H1 (cell line): Measurements from ENCODE around the gene PTPMT1. TPM values are rescaled to one million over a fixed set of nuclear protein-coding genes. Genes with fewer than 3 reads are reported as not detected.

Source experiments
- CTCF ChIA-PET: fragments of 300-600 bp; sonication (Branson Sonifier 250); formaldehyde crosslinking; loops from one replicate; lab custom pipeline; 2021; ENCODE audit not compliant: partially characterized antibody; lab: Charles Lee
- POLR2A ChIA-PET: fragments of 300-600 bp; sonication (Branson Sonifier 250); formaldehyde crosslinking; loops from one replicate; lab custom pipeline; 2021; ENCODE audit warnings: inconsistent platforms; ENCODE audit not compliant: partially characterized antibody; lab: Charles Lee
- DNase-seq, 2 experiments: peaks; one replicate each; pipeline versions ENCODE4 v3.0.0 to v3.0.0-alpha.2; 2010 to 2022; ENCODE audit warnings: low spot score in 2 of 2, low read depth in 1 of 2, mixed read lengths in 1 of 2
- FAIRE-seq: peaks from 2 replicates; lab custom pipeline; 2011; peaks lifted over from hg19 to GRCh38; lab: Jason Lieb, UNC
- H2AFZ ChIP-seq: 2 replicates; pipeline ENCODE4 v1.8.1; 2012; ENCODE audit warnings: low read length, inconsistent platforms
- H2AK5ac ChIP-seq: 2 replicates; pipeline ENCODE4 v1.6.1; 2013; ENCODE audit warnings: low read depth, low read length
- H2BK120ac ChIP-seq: replicated peaks from 2 replicates; pipeline ENCODE3; 2013; ENCODE audit warnings: low read depth, low read length, inconsistent platforms
- H2BK12ac ChIP-seq: 2 replicates; pipeline ENCODE4 v1.6.1; 2013; ENCODE audit warnings: low read depth, low read length
- H2BK15ac ChIP-seq: 2 replicates; pipeline ENCODE4 v1.6.1; 2013; ENCODE audit warnings: low read length
- H2BK20ac ChIP-seq: 2 replicates; pipeline ENCODE4 v1.6.1; 2013; ENCODE audit warnings: low read length
- H2BK5ac ChIP-seq: 2 replicates; pipeline ENCODE4 v1.6.1; 2013; ENCODE audit warnings: low read depth, low read length
- H3K14ac ChIP-seq: 2 replicates; pipeline ENCODE4 v1.6.1; 2013; ENCODE audit warnings: inconsistent platforms; ENCODE audit not compliant: insufficient read length
- H3K18ac ChIP-seq: 2 replicates; pipeline ENCODE4 v1.6.1; 2013; ENCODE audit warnings: low read length; ENCODE audit errors: extremely low read depth
- H3K23ac ChIP-seq: 2 replicates; pipeline ENCODE4 v1.6.1; 2013; ENCODE audit warnings: inconsistent platforms; ENCODE audit not compliant: insufficient read length
- H3K23me2 ChIP-seq: 2 replicates; pipeline ENCODE4 v1.6.1; 2013; ENCODE audit warnings: low read depth, low read length
- H3K27ac ChIP-seq: 2 replicates; pipeline ENCODE4 v1.6.1; 2011; ENCODE audit warnings: low read depth, low read length, inconsistent platforms
- H3K27me3 ChIP-seq, 4 experiments: replicated peaks in 1 of 4; 1 replicate in 1 of 4; 2 replicates in 3 of 4; pipeline versions ENCODE4 v1.6.1 to v1.8.1; 2011 to 2013; ENCODE audit warnings: low read length in 3 of 4, mild to moderate bottlenecking in 3 of 4, inconsistent platforms in 2 of 4, mixed read lengths in 2 of 4, moderate library complexity in 1 of 4; ENCODE audit not compliant: control insufficient read depth in 3 of 4, insufficient read depth in 3 of 4; ENCODE audit errors: extremely low read depth in 1 of 4
- H3K36me3 ChIP-seq, 4 experiments: 2 replicates each; pipeline versions ENCODE4 v1.6.1 to v1.8.1; 2011 to 2013; ENCODE audit warnings: mild to moderate bottlenecking in 4 of 4, low read length in 3 of 4, moderate library complexity in 2 of 4, control low read depth in 1 of 4, inconsistent platforms in 1 of 4; ENCODE audit not compliant: insufficient read depth in 4 of 4, control insufficient read depth in 2 of 4
- H3K4ac ChIP-seq: replicated peaks from 2 replicates; pipeline ENCODE3; 2013; ENCODE audit warnings: low read length, low read depth, mixed read lengths, inconsistent platforms; ENCODE audit not compliant: insufficient read length
- H3K4me1 ChIP-seq, 4 experiments: replicated peaks in 1 of 4; 1 replicate in 1 of 4; 2 replicates in 3 of 4; pipeline versions ENCODE4 v1.6.1 to v1.8.1; 2011 to 2013; ENCODE audit warnings: low read length in 3 of 4, inconsistent platforms in 2 of 4, mixed read lengths in 1 of 4; ENCODE audit not compliant: insufficient read depth in 4 of 4, control insufficient read depth in 3 of 4
- H3K4me2 ChIP-seq, 2 experiments: 2 replicates each; pipeline versions ENCODE4 v1.6.1 to v1.8.1; 2011 to 2013; ENCODE audit warnings: low read depth in 2 of 2, low read length in 2 of 2, control low read depth in 1 of 2, inconsistent platforms in 1 of 2, mild to moderate bottlenecking in 1 of 2; ENCODE audit not compliant: insufficient read depth in 1 of 2
- H3K4me3 ChIP-seq, 4 experiments: fragments of 200-600, 300-600 bp in 1 of 4; sonication (generic), shearing (Covaris generic), sonication (Bioruptor Twin) in 1 of 4; 2 replicates each; pipeline versions ENCODE4 v1.5.1 to v1.8.1; 2011 to 2016; ENCODE audit warnings: low read length in 4 of 4, low read depth in 3 of 4, control low read depth in 2 of 4, inconsistent platforms in 2 of 4, mild to moderate bottlenecking in 2 of 4, mixed read lengths in 1 of 4, moderate library complexity in 1 of 4; ENCODE audit not compliant: insufficient read depth in 2 of 4; ENCODE audit errors: extremely low read depth in 1 of 4
- H3K56ac ChIP-seq: replicated peaks from 2 replicates; pipeline ENCODE3; 2013; ENCODE audit warnings: low read depth, mild to moderate bottlenecking, mixed read lengths, low read length, inconsistent platforms; ENCODE audit not compliant: insufficient read length
- H3K79me1 ChIP-seq: 2 replicates; pipeline ENCODE4 v1.6.1; 2013; ENCODE audit warnings: low read depth, low read length, control low read depth
- H3K79me2 ChIP-seq, 2 experiments: 2 replicates each; pipeline versions ENCODE4 v1.6.1 to v1.8.1; 2012 to 2013; ENCODE audit warnings: low read length in 2 of 2, mild to moderate bottlenecking in 2 of 2, inconsistent platforms in 1 of 2; ENCODE audit not compliant: insufficient read depth in 2 of 2, control insufficient read depth in 1 of 2
- H3K9ac ChIP-seq, 4 experiments: replicated peaks in 1 of 4; 1 replicate in 1 of 4; 2 replicates in 3 of 4; pipeline versions ENCODE4 v1.6.1 to v1.8.1; 2011 to 2013; ENCODE audit warnings: low read depth in 3 of 4, low read length in 3 of 4, control low read depth in 2 of 4, mild to moderate bottlenecking in 2 of 4, moderate library complexity in 2 of 4, inconsistent platforms in 1 of 4; ENCODE audit errors: extremely low read depth in 1 of 4
- H3K9me3 ChIP-seq, 2 experiments: 2 replicates each; pipeline versions ENCODE4 v1.6.1 to v1.8.1; 2012 to 2013; ENCODE audit warnings: mild to moderate bottlenecking in 2 of 2, moderate library complexity in 2 of 2, control low read depth in 1 of 2, inconsistent platforms in 1 of 2, low read depth in 1 of 2, low read length in 1 of 2, mixed read lengths in 1 of 2; ENCODE audit not compliant: insufficient read depth in 2 of 2
- H4K20me1 ChIP-seq, 2 experiments: replicated peaks in 1 of 2; 2 replicates each; pipeline versions ENCODE3 to v1.8.1; 2011 to 2013; ENCODE audit warnings: inconsistent platforms in 2 of 2, low read length in 2 of 2, mild to moderate bottlenecking in 1 of 2; ENCODE audit not compliant: insufficient read depth in 2 of 2, control insufficient read depth in 1 of 2
- H4K5ac ChIP-seq: 2 replicates; pipeline ENCODE4 v1.6.1; 2013; ENCODE audit warnings: low read length, low read depth, mixed read lengths, inconsistent platforms; ENCODE audit not compliant: insufficient read length
- H4K8ac ChIP-seq: 2 replicates; pipeline ENCODE4 v1.8.0; 2013; ENCODE audit warnings: mild to moderate bottlenecking, moderate library complexity, low read length, inconsistent platforms; ENCODE audit not compliant: insufficient read depth; ENCODE audit errors: extremely low read depth
- H4K91ac ChIP-seq: replicated peaks from 2 replicates; pipeline ENCODE3; 2013; ENCODE audit warnings: low read length, mixed read lengths, inconsistent platforms; ENCODE audit not compliant: insufficient read length
- BACH1 ChIP-seq: IDR thresholded peaks from 2 replicates; pipeline ENCODE4 v1.6.1; 2012; ENCODE audit warnings: low read length, improper control_type of control experiment
- CBX5 ChIP-seq: fragments of 300-800, 300-1000 bp; sonication (generic); IDR thresholded peaks from 2 replicates; pipeline ENCODE4 v1.7.1; 2016; ENCODE audit warnings: antibody characterized with exemption, low read length, low read depth
- EP300 ChIP-seq, 2 experiments: IDR thresholded peaks; 1 replicate in 1 of 2; 2 replicates in 1 of 2; pipeline ENCODE4 v1.6.1; 2011 to 2012; ENCODE audit warnings: low read depth in 2 of 2, low read length in 2 of 2, mild to moderate bottlenecking in 2 of 2, borderline replicate concordance in 1 of 2, inconsistent platforms in 1 of 2, moderate library complexity in 1 of 2
- KDM1A ChIP-seq: fragments of 200-600, 300-600 bp; sonication (generic); IDR thresholded peaks from 2 replicates; pipeline ENCODE4 v1.7.1; 2016; ENCODE audit warnings: mild to moderate bottlenecking, low read length, borderline replicate concordance
- MAX ChIP-seq: IDR thresholded peaks from 2 replicates; pipeline ENCODE4 v1.6.1; 2012; ENCODE audit warnings: inconsistent platforms
- POU5F1 ChIP-seq: IDR thresholded peaks from 2 replicates; pipeline ENCODE4 v1.6.1; 2011; ENCODE audit warnings: low read depth, mild to moderate bottlenecking, low read length, moderate library complexity
- RBBP5 ChIP-seq: IDR thresholded peaks from 2 replicates; pipeline ENCODE4 v1.7.1; 2012; ENCODE audit warnings: low read depth, mild to moderate bottlenecking, inconsistent platforms, low read length, moderate library complexity, borderline replicate concordance
- RNF2 ChIP-seq: fragments of 200-900, 300-1000 bp; sonication (generic); IDR thresholded peaks from 2 replicates; pipeline ENCODE4 v1.7.1; 2016; ENCODE audit warnings: borderline replicate concordance, low read depth, mild to moderate bottlenecking, antibody characterized with exemption, low read length; ENCODE audit not compliant: poor library complexity, severe bottlenecking; ENCODE audit errors: missing control alignments
- SAP30 ChIP-seq: fragments of 300-600 bp; sonication (generic); IDR thresholded peaks from 2 replicates; pipeline ENCODE4 v1.7.1; 2012; ENCODE audit warnings: low read length, moderate library complexity, mild to moderate bottlenecking, inconsistent platforms; ENCODE audit not compliant: insufficient read depth, insufficient replicate concordance
- TAF1 ChIP-seq: IDR thresholded peaks from 2 replicates; pipeline ENCODE4 v1.6.1; 2011; ENCODE audit warnings: mild to moderate bottlenecking, low read depth, low read length
- TEAD4 ChIP-seq: IDR thresholded peaks from 2 replicates; pipeline ENCODE4 v1.6.1; 2012; ENCODE audit warnings: low read depth, low read length, inconsistent platforms, mixed read lengths
- YY1 ChIP-seq: IDR thresholded peaks from 2 replicates; pipeline ENCODE4 v1.6.1; 2011; ENCODE audit warnings: low read depth, mild to moderate bottlenecking, low read length
- WGBS, 2 experiments: shearing (Covaris generic) in 1 of 2; methylation state at CpG; one replicate each; pipeline versions ENCODE4 v1.1.6 to v1.1.7; 2013 to 2015; ENCODE audit warnings: low lambda C conversion rate in 2 of 2, mixed read lengths in 2 of 2, inconsistent platforms in 1 of 2, low coverage in 1 of 2, missing lambda C conversion rate in 1 of 2; ENCODE audit not compliant: insufficient replicate concordance in 2 of 2, insufficient coverage in 1 of 2, insufficient read length in 1 of 2; ENCODE audit errors: extremely low coverage in 1 of 2, missing lambda C conversion rate in 1 of 2; 5-methylcytosine and 5-hydroxymethylcytosine counted together
- polyA plus RNA-seq, 7 experiments: library from polyadenylated mRNA; depleted of rRNA in 3 of 7; stranded (reverse) in 5 of 7; unstranded in 2 of 7; fragments of >200 nt in 5 of 7; fragments of 200-250 nt in 2 of 7; gene quantifications; 1 replicate in 5 of 7; 2 replicates in 1 of 7; 4 replicates in 1 of 7; pipeline versions ENCODE4 v1.2.1 to v1.2.3, GENCODE V29; 2011 to 2013; ENCODE audit warnings: missing spikeins in 2 of 7, mixed read lengths in 2 of 7
- total RNA-seq: library from RNA; stranded (reverse); fragmentation: NEBNext Ultra II Directional; extraction: Animal tissue kit (Norgen Biotek cat#: 25700); gene quantifications from 2 replicates; pipeline ENCODE4 v1.2.1, GENCODE V29; 2021

The PTPMT1 gene
- total and polyA plus RNA-seq, 2 of the 8 experiments (the other 6 are each of a cell fraction or from before 2014, with no cell fraction given): 44.8 to 105 TPM

- Histone ChIP-seq H2BK15ac (no peak overlapping the region), H3K79me2 (peaks cover 37 to 43% of the 10 kb centered on the region in 2 experiments), H3K27ac (peak overlapping the region; percentile 43; the same call in 1 of the 2 replicates), H3K9me3 (no peaks in the 10 kb centered on the region), H3K4me1 (peaks cover 0 to 2% (median 0%) of the 10 kb centered on the region in 4 experiments; a peak in 1 of 7 replicates), H4K91ac (peak overlapping the region; percentile 68), H3K23me2 (peaks cover 3% of the 10 kb centered on the region; the same call in 1 of the 2 replicates), H3K56ac (no peak overlapping the region), H3K23ac (no peak overlapping the region), H3K79me1 (no peaks in the 10 kb centered on the region), H3K27me3 (no peaks in the 10 kb centered on the region), H3K4me2 (peak overlapping the region; percentile 73 to 98), H3K18ac (peak overlapping the region; percentile 25; the same call in 1 of the 2 replicates), H2BK5ac (peak overlapping the region; percentile 36; the same call in 1 of the 2 replicates), H4K5ac (peak overlapping the region; percentile 91), H3K4me3 (peak overlapping the region; percentile 29 to 83 (median 48); a peak in 7 of 8 replicates), H4K20me1 (peaks cover 11 to 19% of the 10 kb centered on the region in 2 experiments), H2AK5ac (no peak overlapping the region; the same call in 1 of the 2 replicates), H3K14ac (no peak overlapping the region), H2AFZ (peak overlapping the region; percentile 99), H3K4ac (peak overlapping the region; percentile 92), H2BK12ac (peak overlapping the region; percentile 32; the same call in 1 of the 2 replicates), H2BK120ac (peak overlapping the region; percentile 86), H3K36me3 (peaks cover 0 to 6% (median 0%) of the 10 kb centered on the region in 4 experiments; a peak in 1 of 8 replicates), H2BK20ac (no peak overlapping the region), H3K9ac (peak overlapping the region; percentile 13 to 90 (median 59)), H4K8ac (peak overlapping the region; percentile 96; the same call in 1 of the 2 replicates)
- no peak for FAIRE-seq
- POLR2A ChIA-PET: interaction anchor here (0.6 to 5.0 kb wide), 7 partner anchors 12 to 31 kb away, joined by 3 to 65 read pairs (median 8); partner anchors contain the start of gene PTPMT1
- DNase-seq: no peak
- CTCF ChIA-PET: interaction anchor here (0.6 to 2.0 kb wide), 7 partner anchors 9 to 25 kb away, joined by 3 to 6 read pairs (median 3); partner anchors contain the start of genes KBTBD4 and NDUFS3
- WGBS, 2 experiments: 12% methylated on average over 9 of the region's 9 CpGs; no CpG with 5 or more reads in 1 of the 2 experiments
- TF ChIP-seq TAF1 (no peak), RBBP5 (no peak), EP300 (IDR thresholded peaks at IDR 0.05; ENCODE audit: borderline replicate concordance in 1 of 2, low read depth in 2 of 2, low read length in 2 of 2) (no peak), CBX5 (no peak), TEAD4 (no peak), MAX (peak; percentile 33; the same call in 1 of the 2 replicates), RNF2 (no peak), BACH1 (no peak), POU5F1 (no peak), KDM1A (0 out of 2 replicates have a peak, but pooled peaks have one; percentile 3), SAP30 (peak; percentile 23), YY1 (no peak)
These were observed 12.0 kb upstream of the PTPMT1 start for GRCh38 chr11:47553406-47553743.
